Adrenal gland (tissue), 12 donors: Measurements from ENCODE around the gene ADGRE1. TPM values are rescaled to one million over a fixed set of nuclear protein-coding genes. Genes with fewer than 3 reads are reported as not detected.

Experiments used
- DNase-seq, 7 donors: peaks; one replicate each; pipeline ENCODE4 v3.0.0-alpha.2; 2019 to 2020
- H3K27ac ChIP-seq, 5 donors: fragments of 200-600 bp; sonication (generic) in 4 of 5; 1 replicate in 3 of 5; 2 replicates in 2 of 5; pipeline versions ENCODE4 v1.5.1 to v1.8.0; 2016 to 2020; ENCODE audit warnings: mild to moderate bottlenecking in 1 of 5
- H3K27me3 ChIP-seq: fragments of 200-600 bp; 2 replicates; pipeline ENCODE4 v1.8.0; 2021
- H3K36me3 ChIP-seq, 2 donors: fragments of 200-600 bp; replicated peaks in 1 of 2; 1 replicate in 1 of 2; 2 replicates in 1 of 2; pipeline versions ENCODE4 v1.5.1 to v1.8.0; 2018 to 2022
- H3K4me1 ChIP-seq, 2 donors: fragments of 200-600 bp; replicated peaks in 1 of 2; 1 replicate in 1 of 2; 2 replicates in 1 of 2; pipeline versions ENCODE4 v1.5.1 to v1.8.0; 2018 to 2021
- H3K4me3 ChIP-seq, 4 donors: fragments of 200-600 bp; sonication (generic) in 3 of 4; one replicate each; pipeline ENCODE4 v1.5.1; 2016 to 2018
- H3K9me3 ChIP-seq, 3 donors: fragments of 200-600 bp; sonication (generic) in 1 of 3; replicated peaks in 1 of 3; 1 replicate in 2 of 3; 2 replicates in 1 of 3; pipeline versions ENCODE4 v1.5.1 to v1.8.0; 2016 to 2021
- CTCF ChIP-seq, 6 experiments: fragments of 450-650 bp in 4 of 6; fragments of 200-600 bp in 2 of 6; sonication (generic) in 1 of 6; IDR thresholded peaks; 1 replicate in 5 of 6; 2 replicates in 1 of 6; pipeline versions ENCODE4 v1.5.1 to v1.8.0; 2016 to 2021; ENCODE audit warnings: antibody characterized with exemption in 6 of 6, mild to moderate bottlenecking in 2 of 6, moderate library complexity in 1 of 6
- POLR2A ChIP-seq, 2 donors: fragments of 450-650 bp; IDR thresholded peaks; one replicate each; pipeline ENCODE4 v1.6.1; 2017; ENCODE audit warnings: antibody characterized with exemption in 2 of 2, mild to moderate bottlenecking in 2 of 2, moderate library complexity in 1 of 2
- WGBS, 4 donors: extraction: QIAGEN DNeasy Blood & Tissue Kit in 2 of 4; methylation state at CpG; one replicate each; pipeline versions ENCODE4 v1.1.5 to v1.1.7; 2013 to 2017; 5-methylcytosine and 5-hydroxymethylcytosine counted together
- intact Hi-C, 2 donors: fragments of 100-400 bp; cut with DNase I; formaldehyde crosslinking; loops; one replicate each; pipeline versions ENCODE4 v1.14.1 to v1.15.0; 2022 to 2023
- polyA plus RNA-seq, 3 donors: library from polyadenylated mRNA; stranded (reverse); fragments of 200-250 nt in 2 of 3; fragments of 350-450 nt in 1 of 3; fragmentation: Illumina TruSeq in 1 of 3; extraction: RNeasy Lipid Tissue Mini Kit (QIAGEN cat#74804) in 1 of 3; gene quantifications; one replicate each; pipeline ENCODE4 v1.2.3, GENCODE V29; 2013 to 2014
- total RNA-seq, 9 donors: library from RNA; depleted of rRNA in 4 of 9; stranded (reverse); fragments of >200 nt in 4 of 9; fragments of 120-200 nt in 1 of 9; fragmentation: NEBNext Ultra II Directional in 1 of 9; extraction: Animal tissue kit (Norgen Biotek cat#: 25700) in 1 of 9; gene quantifications; one replicate each; pipeline versions ENCODE4 v1.1.0 to v1.2.4, GENCODE V29; 2013 to 2023
- donor health status: healthy with polysubstance abuse.
- donor health status: Bipolar disorder and iron deficiency.
- donor health status: DM: yes; HTN: yes; CAD: no.
- donor health status: DM: no; HTN: no; CAD: no.
- donor health status: DM: no; HTN: no; CAD: no.
- donor health status: DM: yes; HTN: yes; CAD: no.

ADGRE1 gene
- total and polyA plus RNA-seq, 12 donors: 0.07 to 1.2 (median 0.28) TPM; not detected in 1

DNA sequence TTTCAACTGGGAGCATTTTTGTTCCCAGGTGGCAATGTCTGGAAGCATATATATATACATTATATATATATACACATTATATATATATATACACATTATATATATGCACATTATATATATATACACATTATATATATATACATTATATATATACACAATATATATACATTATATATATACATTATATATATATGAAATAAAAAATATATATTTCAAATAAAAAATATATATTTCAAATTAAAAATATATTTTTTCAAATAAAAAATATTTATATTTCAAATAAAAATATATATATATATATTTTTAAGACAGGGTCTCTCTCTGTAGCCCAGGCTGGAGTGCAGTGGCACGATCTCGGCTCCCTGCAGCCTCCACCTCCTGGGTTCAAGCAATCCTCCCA lies 61.5 kb downstream of the ADGRE1 start:
- intact Hi-C loops: no loop called here
- Histone ChIP-seq H3K27me3 (no peaks in the 10 kb centered on the region), H3K4me3 (no peak overlapping the region), H3K4me1 (no peaks in the 10 kb centered on the region), H3K9me3 (no peaks in the 10 kb centered on the region), H3K36me3 (no peaks in the 10 kb centered on the region), H3K27ac (no peak overlapping the region)
- no peak for TF ChIP-seq POLR2A (IDR thresholded peaks at IDR 0.05)
- no peak for TF ChIP-seq CTCF (IDR thresholded peaks at IDR 0.05)
- DNase-seq: no peak
- WGBS, 4 donors: 62 to 90% (median 81%) methylated on average over 2 of the region's 2 CpGs

DNA sequence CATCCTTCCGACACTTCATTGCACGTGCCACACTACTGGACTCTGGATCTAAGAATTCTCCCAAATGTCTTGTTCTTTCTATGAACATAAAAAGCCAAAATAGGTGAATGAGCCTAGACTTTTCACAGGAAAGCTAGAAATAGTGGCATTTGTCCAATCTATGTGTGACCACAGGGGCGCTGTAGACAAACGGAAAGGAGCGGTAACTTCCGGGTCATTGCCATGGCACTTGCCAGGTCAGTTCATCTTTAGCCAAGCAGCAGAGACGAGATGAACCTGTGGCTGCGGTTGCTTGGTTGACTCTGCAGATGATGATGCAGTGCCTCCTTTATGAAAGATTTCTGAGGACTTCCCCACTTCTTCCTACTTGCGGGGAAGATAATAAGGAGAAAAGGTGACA lies 65.6 kb downstream of the ADGRE1 start:
- no peak for TF ChIP-seq CTCF (IDR thresholded peaks at IDR 0.05)
- TF ChIP-seq POLR2A (IDR thresholded peaks at IDR 0.05): no peak
- DNase-seq: no peak
- intact Hi-C loops: no loop called here
- 74 to 77% (median 76%) methylated on average over 9 of the region's 9 CpGs for WGBS, 4 donors
- no peak overlapping the region for H3K27ac ChIP-seq
- H3K4me3 ChIP-seq: no peak overlapping the region
- no peaks in the 10 kb centered on the region for H3K9me3 ChIP-seq
- H3K36me3 ChIP-seq: no peaks in the 10 kb centered on the region
- H3K4me1 ChIP-seq: no peaks in the 10 kb centered on the region
- no peaks in the 10 kb centered on the region for H3K27me3 ChIP-seq

DNA sequence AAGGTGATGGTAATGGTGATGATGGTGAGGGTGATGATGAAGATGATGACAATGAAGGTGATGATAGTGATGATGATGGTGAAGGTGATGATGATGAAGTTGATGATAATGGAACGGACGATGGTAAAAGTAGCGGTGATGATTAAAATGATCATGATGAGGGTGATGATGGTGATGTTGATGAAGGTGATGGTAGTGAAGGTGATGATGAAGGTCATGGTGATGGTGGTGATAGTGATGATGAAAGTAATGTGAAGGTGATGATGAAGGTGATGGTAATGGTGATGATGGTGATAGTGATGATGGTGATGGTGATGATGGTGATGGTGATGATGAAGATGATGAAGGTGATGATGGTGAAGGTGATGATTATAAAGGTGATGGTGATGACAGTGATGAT lies 67.7 kb downstream of the ADGRE1 start:
- Histone ChIP-seq H3K4me3 (no peak overlapping the region), H3K4me1 (no peaks in the 10 kb centered on the region), H3K27me3 (no peaks in the 10 kb centered on the region), H3K27ac (no peak overlapping the region), H3K9me3 (no peaks in the 10 kb centered on the region), H3K36me3 (no peaks in the 10 kb centered on the region)
- TF ChIP-seq POLR2A (IDR thresholded peaks at IDR 0.05) (no peak), CTCF (IDR thresholded peaks at IDR 0.05) (no peak)
- intact Hi-C loops: no loop called here
- 93 to 98% (median 94%) methylated on average over 3 of the region's 3 CpGs for WGBS, 4 donors
- DNase-seq: no peak

DNA sequence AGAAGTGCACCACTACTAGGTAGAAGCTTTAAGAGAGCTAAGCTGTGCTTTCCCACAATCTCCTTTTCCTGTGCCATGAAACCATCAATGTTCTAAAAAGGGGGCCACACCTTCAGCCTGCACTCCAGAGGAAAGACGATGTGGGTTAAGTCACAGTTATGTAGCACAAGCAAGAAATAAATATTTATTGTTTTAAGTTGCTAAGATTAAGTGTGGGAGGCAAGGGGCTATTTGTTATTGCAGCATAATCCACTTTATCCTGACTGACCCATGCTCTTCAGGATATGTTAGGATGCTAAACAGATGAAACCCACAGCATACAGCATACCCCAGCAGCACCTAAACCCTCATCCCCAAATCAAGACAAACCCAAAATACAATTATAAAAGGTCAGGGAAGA lies 69.2 kb downstream of the ADGRE1 start:
- no peaks in the 10 kb centered on the region for H3K36me3 ChIP-seq
- no peaks in the 10 kb centered on the region for H3K9me3 ChIP-seq
- intact Hi-C loops: no loop called here
- H3K27me3 ChIP-seq: no peaks in the 10 kb centered on the region
- H3K27ac ChIP-seq: no peak overlapping the region
- no peaks in the 10 kb centered on the region for H3K4me1 ChIP-seq
- 33 to 81% (median 72%) methylated on average over 1 of the region's 1 CpG for WGBS, 4 donors
- no peak overlapping the region for H3K4me3 ChIP-seq
- no peak for DNase-seq
- TF ChIP-seq POLR2A (IDR thresholded peaks at IDR 0.05): no peak
- no peak for TF ChIP-seq CTCF (IDR thresholded peaks at IDR 0.05)
